ENCODE results near the gene RMI2. TPM values are rescaled to one million over a fixed set of nuclear protein-coding genes. Genes with fewer than 3 reads are reported as not detected.

Gene RMI2
- total and polyA plus RNA-seq, 2 of the 8 experiments (the other 6 are each of a cell fraction or from before 2014, with no cell fraction given): 58.2 to 96.0 TPM

DNA sequence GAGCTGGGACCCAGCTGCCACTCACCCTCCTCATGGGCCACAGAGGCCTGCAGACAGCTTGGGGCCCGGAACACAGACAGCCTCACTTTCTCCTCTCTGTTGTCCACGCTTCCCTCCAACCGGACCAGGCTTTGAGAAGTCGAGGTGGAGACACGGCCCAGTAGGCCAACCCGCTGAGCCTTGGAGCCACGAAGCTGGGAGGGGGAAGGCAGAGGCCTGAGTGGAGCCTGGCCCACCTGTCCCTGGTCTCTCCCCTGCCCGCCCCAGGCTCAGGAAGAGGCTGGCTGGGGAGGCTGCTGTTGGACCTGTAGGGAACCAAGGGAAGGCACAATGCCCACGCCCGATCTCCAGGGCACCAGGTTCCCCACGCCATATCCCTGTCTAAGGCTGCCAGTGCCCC lies 48.1 kb downstream of the RMI2 start:
- Histone ChIP-seq H4K5ac (ENCODE audit: insufficient read length, low read depth, low read length) (no peak overlapping the region), H3K14ac (ENCODE audit: insufficient read length) (no peak overlapping the region), H2BK5ac (ENCODE audit: low read depth, low read length) (no peak overlapping the region; the same call in 1 of the 2 replicates), H3K56ac (replicated peaks; ENCODE audit: insufficient read length, low read depth, low read length) (no peak overlapping the region), H2BK20ac (ENCODE audit: low read length) (no peak overlapping the region), H4K8ac (ENCODE audit: extremely low read depth, insufficient read depth, low read length) (peak overlapping the region; percentile 54), H3K27ac (ENCODE audit: low read depth, low read length) (no peak overlapping the region), H4K20me1 (replicated peaks in 1 of 2; ENCODE audit: control insufficient read depth in 1 of 2, insufficient read depth in 2 of 2, low read length in 2 of 2) (no peaks in the 10 kb centered on the region), H3K23me2 (ENCODE audit: low read depth, low read length) (no peaks in the 10 kb centered on the region), H3K23ac (ENCODE audit: insufficient read length) (no peak overlapping the region), H2AFZ (ENCODE audit: low read length) (no peak overlapping the region), H3K36me3 (ENCODE audit: control insufficient read depth in 2 of 4, insufficient read depth in 4 of 4, low read length in 3 of 4) (no peaks in the 10 kb centered on the region), H3K9me3 (ENCODE audit: insufficient read depth in 2 of 2, low read depth in 1 of 2, low read length in 1 of 2) (no peaks in the 10 kb centered on the region), H3K18ac (ENCODE audit: extremely low read depth, low read length) (no peak overlapping the region), H2BK12ac (ENCODE audit: low read depth, low read length) (no peak overlapping the region), H3K79me2 (ENCODE audit: control insufficient read depth in 1 of 2, insufficient read depth in 2 of 2, low read length in 2 of 2) (no peaks in the 10 kb centered on the region), H2BK15ac (ENCODE audit: low read length) (no peak overlapping the region), H3K4me2 (ENCODE audit: insufficient read depth in 1 of 2, low read depth in 2 of 2, low read length in 2 of 2) (no peak overlapping the region), H2BK120ac (replicated peaks; ENCODE audit: low read depth, low read length) (no peak overlapping the region), H2AK5ac (ENCODE audit: low read depth, low read length) (no peak overlapping the region), H3K79me1 (ENCODE audit: low read depth, low read length) (no peaks in the 10 kb centered on the region), H3K27me3 (replicated peaks in 1 of 4; ENCODE audit: control insufficient read depth in 3 of 4, extremely low read depth in 1 of 4, insufficient read depth in 3 of 4, low read length in 3 of 4) (no peaks in the 10 kb centered on the region), H3K4me1 (replicated peaks in 1 of 4; ENCODE audit: control insufficient read depth in 3 of 4, insufficient read depth in 4 of 4, low read length in 3 of 4) (peaks cover 0 to 30% (median 14%) of the 10 kb centered on the region in 4 experiments; a peak in 5 of 7 replicates), H3K4ac (replicated peaks; ENCODE audit: insufficient read length, low read depth, low read length) (no peak overlapping the region), H4K91ac (replicated peaks; ENCODE audit: insufficient read length, low read length) (no peak overlapping the region), H3K4me3 (ENCODE audit: extremely low read depth in 1 of 4, insufficient read depth in 2 of 4, low read depth in 3 of 4, low read length in 4 of 4) (no peak overlapping the region), H3K9ac (replicated peaks in 1 of 4; ENCODE audit: extremely low read depth in 1 of 4, low read depth in 3 of 4, low read length in 3 of 4) (no peak overlapping the region)
- TF ChIP-seq NANOG (IDR thresholded peaks at IDR 0.05; ENCODE audit: insufficient read depth, low read depth, low read length, poor library complexity, severe bottlenecking) (no peak), MAFK (IDR thresholded peaks at IDR 0.05; ENCODE audit: low read depth, low read length) (no peak), ASH2L (IDR thresholded peaks at IDR 0.05; ENCODE audit: low read length) (no peak), TAF7 (optimal IDR thresholded peaks at IDR 0.05; ENCODE audit: borderline replicate concordance, low read depth, low read length) (no peak), NRF1 (IDR thresholded peaks at IDR 0.05; ENCODE audit: low read depth, low read length) (no peak), TCF12 (IDR thresholded peaks at IDR 0.05; ENCODE audit: low read depth, low read length) (no peak), EZH2 (IDR thresholded peaks at IDR 0.05; ENCODE audit: low read depth, low read length, severe bottlenecking) (no peak), SIN3A (conservative IDR thresholded peaks at IDR 0.05 in 1 of 2, IDR thresholded peaks at IDR 0.05 in 1 of 2; ENCODE audit: low read depth in 1 of 2, low read length in 2 of 2) (no peak), SRF (IDR thresholded peaks at IDR 0.05; ENCODE audit: low read depth, low read length) (no peak), POU5F1 (IDR thresholded peaks at IDR 0.05; ENCODE audit: low read depth, low read length) (no peak), FOSL1 (IDR thresholded peaks at IDR 0.05; ENCODE audit: insufficient read depth, low read depth, low read length) (no peak), CHD2 (IDR thresholded peaks at IDR 0.05; ENCODE audit: low read length) (no peak), CEBPB (IDR thresholded peaks at IDR 0.05; ENCODE audit: low read depth, low read length) (no peak)
- CTCF ChIA-PET (ENCODE audit: partially characterized antibody): interaction anchor here (0.7 to 15.8 kb wide), 4 partner anchors 10 to 21 kb away, joined by 3 to 266 read pairs (median 10); no protein-coding TSS in a partner anchor
- DNase-seq (ENCODE audit: low read depth in 1 of 2, low spot score in 2 of 2): no peak
- FAIRE-seq: no peak
- 97% methylated on average over 11 of the region's 11 CpGs; no CpG with 5 or more reads in 1 of the 2 experiments for WGBS, 2 experiments (ENCODE audit: extremely low coverage in 1 of 2, insufficient coverage in 1 of 2, insufficient read length in 1 of 2, insufficient replicate concordance in 2 of 2, low coverage in 1 of 2, low lambda C conversion rate in 2 of 2, missing lambda C conversion rate in 1 of 2)
- POLR2A ChIA-PET (ENCODE audit: partially characterized antibody): no interaction called here
